Measurements from ENCODE around the gene TNFAIP2. TPM values are rescaled to one million over a fixed set of nuclear protein-coding genes. Genes with fewer than 3 reads are reported as not detected.

TNFAIP2 gene
- total and polyA plus RNA-seq, 9 of the 15 experiments (the other 6 are each of a cell fraction or from before 2014, with no cell fraction given) = 22.6 to 68.6 (median 44.6) TPM

- Histone ChIP-seq H3K79me2 (ENCODE audit: control insufficient read depth, insufficient read depth, low read length) (peaks cover 21% of the 10 kb centered on the region), H4K20me1 (replicated peaks; ENCODE audit: control insufficient read depth, insufficient read depth, low read length) (no peaks in the 10 kb centered on the region), H3K9ac (ENCODE audit: insufficient read depth in 1 of 2, low read depth in 2 of 2, low read length in 2 of 2) (no peak overlapping the region), H3K4me2 (ENCODE audit: insufficient read depth, low read length) (no peak overlapping the region), H3K4me1 (replicated peaks in 1 of 2; ENCODE audit: control insufficient read depth in 2 of 2, insufficient read depth in 2 of 2, low read length in 2 of 2) (peaks cover 8 to 73% of the 10 kb centered on the region in 2 experiments), H3K36me3 (ENCODE audit: control insufficient read depth, insufficient read depth, low read length) (peaks cover 41% of the 10 kb centered on the region; the same call in 1 of the 3 replicates), H3K27ac (ENCODE audit: extremely low read depth, low read depth, low read length) (no peak overlapping the region), H3K27me3 (ENCODE audit: control insufficient read depth in 2 of 2, insufficient read depth in 2 of 2, low read length in 2 of 2) (no peaks in the 10 kb centered on the region), H2AFZ (ENCODE audit: low read depth, low read length) (no peak overlapping the region), H3K9me1 (ENCODE audit: control insufficient read depth, insufficient read depth, low read length) (no peaks in the 10 kb centered on the region), H3K4me3 (no peak overlapping the region), H3K9me3 (replicated peaks; ENCODE audit: control insufficient read depth, insufficient read depth, low read depth, low read length) (no peaks in the 10 kb centered on the region)
- TF ChIP-seq ZNF407 (IDR thresholded peaks at IDR 0.05; ENCODE audit: low read depth) = no peak
- TF ChIP-seq TAF1 (IDR thresholded peaks at IDR 0.05; ENCODE audit: control insufficient read depth, extremely low read depth, insufficient read depth, low read length, severe bottlenecking) = no peak
- WGBS (ENCODE audit: insufficient coverage, low coverage, missing lambda C conversion rate) = 95% methylated on average over 6 of the region's 22 CpGs
- ChIA-PET POLR2A (interaction anchor here (2.4 kb wide), 1 partner anchor 10 kb away, joined by 15 read pairs; no protein-coding TSS in a partner anchor), CTCF (ENCODE audit: low intra/inter-chr PET ratio) (no interaction called here)
- FAIRE-seq (no peak), DNase-seq (ENCODE audit: extremely low read depth in 1 of 4, low spot score in 3 of 4) (no peak), ATAC-seq (no peak)
- no TSS peak for BruUV-seq (replicated peaks)
- intact Hi-C loops (cut with micrococcal nuclease) = no loop called here
- in situ Hi-C loops (cut with MboI) = no loop called here
These were observed 3.0 kb downstream of the TNFAIP2 start for GRCh38 chr14:103126088-103126872.

Measured in K562 (cell line).